Endodermal cell (in vitro differentiated cells): Measurements from ENCODE around the gene CAPNS2. TPM values are rescaled to one million over a fixed set of nuclear protein-coding genes. Genes with fewer than 3 reads are reported as not detected.

ENCODE experiments used
- DNase-seq: peaks from one replicate; pipeline ENCODE4 v3.0.0-alpha.2; 2017
- H3K27ac ChIP-seq: 2 replicates; pipeline ENCODE4 v1.5.1; 2013; ENCODE audit warnings: mild to moderate bottlenecking, low read depth, low read length, moderate library complexity
- H3K27me3 ChIP-seq: 2 replicates; pipeline ENCODE4 v1.6.1; 2013; ENCODE audit warnings: mild to moderate bottlenecking, low read length, moderate library complexity; ENCODE audit not compliant: insufficient read depth, control insufficient read depth, poor library complexity, severe bottlenecking
- H3K36me3 ChIP-seq: 2 replicates; pipeline ENCODE4 v1.7.0; 2013; ENCODE audit warnings: mild to moderate bottlenecking, low read length, moderate library complexity; ENCODE audit not compliant: control insufficient read depth, insufficient read depth
- H3K4me1 ChIP-seq: one replicate; pipeline ENCODE4 v1.7.0; 2013; ENCODE audit warnings: low read length; ENCODE audit not compliant: control insufficient read depth, insufficient read depth
- H3K4me3 ChIP-seq: 2 replicates; pipeline ENCODE4 v1.5.1; 2013; ENCODE audit warnings: mild to moderate bottlenecking, low read length, moderate library complexity
- H3K9ac ChIP-seq: 2 replicates; pipeline ENCODE4 v1.6.1; 2013; ENCODE audit warnings: mild to moderate bottlenecking, low read length, moderate library complexity; ENCODE audit not compliant: poor library complexity, severe bottlenecking; ENCODE audit errors: extremely low read depth
- H3K9me3 ChIP-seq: 2 replicates; pipeline ENCODE4 v1.6.1; 2013; ENCODE audit warnings: mild to moderate bottlenecking, low read length, moderate library complexity; ENCODE audit not compliant: control insufficient read depth
- H3K27ac Mint-ChIP-seq: 2 replicates; pipeline ENCODE4 v1.8.0; 2020; ENCODE audit warnings: mixed read lengths
- H3K27me3 Mint-ChIP-seq: 2 replicates; pipeline ENCODE4 v1.8.0; 2021; ENCODE audit warnings: mild to moderate bottlenecking, mixed read lengths; ENCODE audit not compliant: insufficient read depth
- H3K36me3 Mint-ChIP-seq: 2 replicates; pipeline ENCODE4 v1.8.0; 2020; ENCODE audit warnings: low read depth, mixed read lengths
- H3K4me1 Mint-ChIP-seq: 2 replicates; pipeline ENCODE4 v1.8.0; 2020; ENCODE audit warnings: mixed read lengths
- H3K4me3 Mint-ChIP-seq: 2 replicates; pipeline ENCODE4 v1.8.0; 2020; ENCODE audit warnings: mild to moderate bottlenecking, moderate library complexity, mixed read lengths
- H3K9me3 Mint-ChIP-seq: 2 replicates; pipeline ENCODE4 v1.8.0; 2020; ENCODE audit warnings: mild to moderate bottlenecking, mixed read lengths
- WGBS, 2 experiments: methylation state at CpG; one replicate each; pipeline versions ENCODE4 v1.1.5 to v1.1.7; 2013; ENCODE audit warnings: missing lambda C conversion rate in 2 of 2, mixed read lengths in 1 of 2; ENCODE audit not compliant: insufficient coverage in 1 of 2, insufficient read length in 1 of 2; 5-methylcytosine and 5-hydroxymethylcytosine counted together
- total RNA-seq, 2 donors: library from RNA; stranded (reverse); fragmentation: NEBNext Ultra II Directional in 1 of 2; extraction: Animal tissue kit (Norgen Biotek cat#: 25700) in 1 of 2; gene quantifications; 2 replicates in 1 of 2; 3 replicates in 1 of 2; pipeline ENCODE4 v1.2.1, GENCODE V29; 2021
- TF ChIP-seq, protein P1 (sequence below): fragments of 200-600 bp; sonication (generic); conservative IDR thresholded peaks from 2 replicates; pipeline ENCODE4 v1.5.0; 2021; ENCODE audit warnings: antibody characterized with exemption, mild to moderate bottlenecking

The CAPNS2 gene
- total RNA-seq, 2 donors from 2014 or later = 0.26 to 0.35 TPM

DNA sequence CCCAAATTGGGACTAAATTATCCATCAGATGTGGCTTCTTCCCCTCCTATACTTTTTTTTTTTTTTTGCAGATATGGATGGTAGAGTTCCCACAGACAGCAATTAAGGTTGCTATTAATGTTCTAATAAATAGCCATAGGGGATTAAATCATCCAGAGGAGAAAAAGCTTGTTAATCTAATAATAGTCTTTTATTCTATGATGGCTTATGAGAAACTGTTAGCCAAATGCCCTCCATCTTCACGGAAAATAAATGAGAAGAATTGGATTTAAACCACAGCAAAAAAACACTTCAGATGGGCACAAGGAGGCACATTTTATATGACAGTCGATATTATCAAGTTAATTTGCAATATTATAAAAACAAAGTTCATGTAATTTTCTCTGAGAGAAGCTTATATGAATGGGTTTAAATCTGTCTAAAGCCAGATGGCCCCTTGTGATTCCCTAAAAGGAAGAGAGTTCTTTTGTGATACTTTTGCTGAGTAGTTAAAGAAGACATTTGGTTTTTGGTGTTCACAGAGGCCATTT, 5.1 kb upstream of the CAPNS2 start:
- Mint-ChIP-seq H3K36me3 (no peaks in the 10 kb centered on the region), H3K27ac (no peak overlapping the region), H3K27me3 (no peaks in the 10 kb centered on the region), H3K4me1 (peaks cover 7% of the 10 kb centered on the region), H3K9me3 (no peaks in the 10 kb centered on the region), H3K4me3 (no peak overlapping the region)
- no peak for DNase-seq
- Histone ChIP-seq H3K27me3 (no peaks in the 10 kb centered on the region), H3K4me3 (no peak overlapping the region), H3K27ac (no peak overlapping the region), H3K36me3 (no peaks in the 10 kb centered on the region), H3K9ac (no peak overlapping the region), H3K9me3 (no peaks in the 10 kb centered on the region), H3K4me1 (no peaks in the 10 kb centered on the region)
- 100% methylated on average over 1 to 2 of the region's 2 CpGs for WGBS, 2 experiments
- TF ChIP-seq, protein P1, sequence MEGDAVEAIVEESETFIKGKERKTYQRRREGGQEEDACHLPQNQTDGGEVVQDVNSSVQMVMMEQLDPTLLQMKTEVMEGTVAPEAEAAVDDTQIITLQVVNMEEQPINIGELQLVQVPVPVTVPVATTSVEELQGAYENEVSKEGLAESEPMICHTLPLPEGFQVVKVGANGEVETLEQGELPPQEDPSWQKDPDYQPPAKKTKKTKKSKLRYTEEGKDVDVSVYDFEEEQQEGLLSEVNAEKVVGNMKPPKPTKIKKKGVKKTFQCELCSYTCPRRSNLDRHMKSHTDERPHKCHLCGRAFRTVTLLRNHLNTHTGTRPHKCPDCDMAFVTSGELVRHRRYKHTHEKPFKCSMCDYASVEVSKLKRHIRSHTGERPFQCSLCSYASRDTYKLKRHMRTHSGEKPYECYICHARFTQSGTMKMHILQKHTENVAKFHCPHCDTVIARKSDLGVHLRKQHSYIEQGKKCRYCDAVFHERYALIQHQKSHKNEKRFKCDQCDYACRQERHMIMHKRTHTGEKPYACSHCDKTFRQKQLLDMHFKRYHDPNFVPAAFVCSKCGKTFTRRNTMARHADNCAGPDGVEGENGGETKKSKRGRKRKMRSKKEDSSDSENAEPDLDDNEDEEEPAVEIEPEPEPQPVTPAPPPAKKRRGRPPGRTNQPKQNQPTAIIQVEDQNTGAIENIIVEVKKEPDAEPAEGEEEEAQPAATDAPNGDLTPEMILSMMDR = no peak

DNA sequence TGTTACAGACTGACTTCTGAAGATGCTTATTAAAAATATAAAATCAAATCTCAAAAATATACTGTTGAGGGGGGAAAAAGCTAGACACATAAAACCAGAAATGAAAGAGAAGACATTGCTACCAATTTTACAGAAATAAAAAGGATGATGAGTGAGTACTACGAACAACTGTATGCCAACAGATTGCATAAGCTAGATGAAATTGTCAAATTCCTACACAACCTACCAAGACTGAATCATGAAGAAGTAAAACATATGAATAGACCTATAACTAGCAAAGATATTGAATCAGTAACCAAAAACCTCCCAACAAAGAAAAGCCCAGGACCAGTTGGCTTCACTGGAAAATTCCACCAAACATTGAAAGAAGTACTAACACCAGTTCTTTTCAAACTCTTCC, 3.5 kb upstream of the CAPNS2 start:
- no peaks in the 10 kb centered on the region for H3K9me3 Mint-ChIP-seq
- Histone ChIP-seq H3K36me3 (no peaks in the 10 kb centered on the region), H3K9me3 (no peaks in the 10 kb centered on the region), H3K27ac (no peak overlapping the region), H3K27me3 (no peaks in the 10 kb centered on the region), H3K4me1 (no peaks in the 10 kb centered on the region), H3K9ac (no peak overlapping the region), H3K4me3 (no peak overlapping the region)
- H3K36me3 Mint-ChIP-seq = no peaks in the 10 kb centered on the region
- no peak overlapping the region for H3K4me3 Mint-ChIP-seq
- no peaks in the 10 kb centered on the region for H3K27me3 Mint-ChIP-seq
- no CpG with 5 or more reads among the region's 1 CpG for WGBS, 2 experiments
- DNase-seq = no peak
- TF ChIP-seq, protein P1 = no peak
- H3K27ac Mint-ChIP-seq = no peak overlapping the region
- no peaks in the 10 kb centered on the region for H3K4me1 Mint-ChIP-seq

DNA sequence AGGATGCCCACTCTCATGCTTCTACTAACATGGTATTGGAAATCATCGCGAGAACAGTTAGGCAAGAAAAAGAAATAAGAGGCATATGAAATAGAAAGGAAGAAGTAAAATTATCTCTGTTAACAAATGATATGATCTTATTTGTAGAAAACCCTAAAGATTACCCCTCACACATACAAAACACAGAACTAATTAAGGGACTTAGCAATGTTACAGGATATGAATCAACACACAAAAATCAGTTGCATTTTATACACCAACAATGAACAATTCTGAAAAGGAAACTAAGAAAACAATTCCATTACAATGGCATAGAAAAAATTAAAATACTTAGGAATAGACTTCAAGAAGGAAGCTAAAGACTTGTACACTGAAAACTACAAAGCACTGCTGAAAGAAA, 2.7 kb upstream of the CAPNS2 start:
- TF ChIP-seq, protein P1 = no peak
- 100% methylated on average over 2 of the region's 2 CpGs for WGBS, 2 experiments
- no peaks in the 10 kb centered on the region for H3K36me3 ChIP-seq
- no peak overlapping the region for H3K27ac ChIP-seq
- H3K4me3 ChIP-seq = no peak overlapping the region
- no peak for DNase-seq
- H3K27me3 ChIP-seq = no peaks in the 10 kb centered on the region
- H3K9me3 ChIP-seq = no peaks in the 10 kb centered on the region
- H3K4me1 Mint-ChIP-seq = no peaks in the 10 kb centered on the region
- H3K9me3 Mint-ChIP-seq = no peaks in the 10 kb centered on the region
- no peak overlapping the region for H3K27ac Mint-ChIP-seq
- no peaks in the 10 kb centered on the region for H3K36me3 Mint-ChIP-seq
- no peak overlapping the region for H3K4me3 Mint-ChIP-seq
- no peak overlapping the region for H3K9ac ChIP-seq
- no peaks in the 10 kb centered on the region for H3K4me1 ChIP-seq
- H3K27me3 Mint-ChIP-seq = no peaks in the 10 kb centered on the region
